Peyer's patch (tissue), 4 donors: ENCODE measurements around the gene SPATA3.

Experiments
- POLR2A ChIP-seq, 2 donors: fragments of 450-650 bp; IDR thresholded peaks; one replicate each; pipeline ENCODE4 v1.5.1; 2017; ENCODE audit warnings: antibody characterized with exemption in 2 of 2, mild to moderate bottlenecking in 2 of 2, moderate library complexity in 2 of 2
- TF ChIP-seq, protein P1 (sequence below), 6 experiments: fragments of 450-650 bp in 4 of 6; fragments of 200-600 bp in 2 of 6; sonication (generic) in 1 of 6; IDR thresholded peaks; one replicate each; pipeline ENCODE4 v1.5.1; 2017 to 2019; ENCODE audit warnings: antibody characterized with exemption in 6 of 6, mild to moderate bottlenecking in 3 of 6, moderate library complexity in 1 of 6

DNA sequence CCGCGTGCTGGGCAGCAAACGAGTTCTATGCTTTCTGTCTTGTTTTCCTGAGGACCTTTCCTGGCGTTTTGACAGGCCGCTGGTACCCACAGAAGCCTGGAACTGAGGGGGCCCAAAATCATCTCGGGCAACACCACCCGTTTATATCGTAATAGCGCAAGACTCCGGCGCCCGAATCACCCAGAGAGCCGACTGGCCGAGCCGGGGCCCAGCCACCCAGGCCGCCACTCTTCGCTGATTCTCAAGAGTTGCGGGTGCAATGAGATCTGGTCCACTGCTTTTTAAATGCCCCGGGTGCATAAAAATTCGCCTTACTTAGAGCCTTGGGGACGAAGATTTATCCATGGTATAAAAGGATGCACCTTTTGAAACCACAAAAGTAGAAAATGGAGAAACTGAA is 6.2 kb upstream of the SPATA3 start:
- TF ChIP-seq POLR2A (IDR thresholded peaks at IDR 0.05), result no peak
- TF ChIP-seq, protein P1, sequence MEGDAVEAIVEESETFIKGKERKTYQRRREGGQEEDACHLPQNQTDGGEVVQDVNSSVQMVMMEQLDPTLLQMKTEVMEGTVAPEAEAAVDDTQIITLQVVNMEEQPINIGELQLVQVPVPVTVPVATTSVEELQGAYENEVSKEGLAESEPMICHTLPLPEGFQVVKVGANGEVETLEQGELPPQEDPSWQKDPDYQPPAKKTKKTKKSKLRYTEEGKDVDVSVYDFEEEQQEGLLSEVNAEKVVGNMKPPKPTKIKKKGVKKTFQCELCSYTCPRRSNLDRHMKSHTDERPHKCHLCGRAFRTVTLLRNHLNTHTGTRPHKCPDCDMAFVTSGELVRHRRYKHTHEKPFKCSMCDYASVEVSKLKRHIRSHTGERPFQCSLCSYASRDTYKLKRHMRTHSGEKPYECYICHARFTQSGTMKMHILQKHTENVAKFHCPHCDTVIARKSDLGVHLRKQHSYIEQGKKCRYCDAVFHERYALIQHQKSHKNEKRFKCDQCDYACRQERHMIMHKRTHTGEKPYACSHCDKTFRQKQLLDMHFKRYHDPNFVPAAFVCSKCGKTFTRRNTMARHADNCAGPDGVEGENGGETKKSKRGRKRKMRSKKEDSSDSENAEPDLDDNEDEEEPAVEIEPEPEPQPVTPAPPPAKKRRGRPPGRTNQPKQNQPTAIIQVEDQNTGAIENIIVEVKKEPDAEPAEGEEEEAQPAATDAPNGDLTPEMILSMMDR (IDR thresholded peaks at IDR 0.05), result no peak
